Prostate gland (tissue), 2 donors: ENCODE data around the gene RTN4RL1. TPM values are rescaled to one million over a fixed set of nuclear protein-coding genes. Genes with fewer than 3 reads are reported as not detected.
A peak's percentile ranks its signal among the peaks of the same experiment; 100 is the strongest.

Source experiments
- DNase-seq: peaks from one replicate; pipeline ENCODE4 v3.0.0-alpha.2; 2019; ENCODE audit warnings: low spot score
- H3K27ac ChIP-seq, 2 donors: fragments of 200-600 bp; sonication (generic); 2 replicates each; pipeline ENCODE4 v1.5.1; 2017 to 2019
- H3K27me3 ChIP-seq: fragments of 200-600 bp; sonication (generic); replicated peaks from 2 replicates; pipeline ENCODE4 v1.5.1; 2019; ENCODE audit not compliant: insufficient read depth
- H3K36me3 ChIP-seq, 2 donors: fragments of 200-600 bp; sonication (generic); 1 replicate in 1 of 2; 2 replicates in 1 of 2; pipeline versions ENCODE4 v1.5.1 to v1.8.1; 2017 to 2019
- H3K4me1 ChIP-seq: fragments of 200-600 bp; sonication (generic); replicated peaks from 2 replicates; pipeline ENCODE4 v1.5.1; 2019
- H3K4me3 ChIP-seq, 2 donors: fragments of 200-600 bp; sonication (generic); 2 replicates each; pipeline ENCODE4 v1.5.1; 2017 to 2019
- H3K9me3 ChIP-seq: fragments of 200-600 bp; sonication (generic); 2 replicates; pipeline ENCODE4 v1.5.1; 2017
- CTCF ChIP-seq, 4 experiments: fragments of 200-600 bp in 2 of 4; fragments of 450-650 bp in 2 of 4; sonication (generic) in 2 of 4; IDR thresholded peaks; 1 replicate in 3 of 4; 2 replicates in 1 of 4; pipeline ENCODE4 v1.5.1; 2016 to 2019; ENCODE audit warnings: antibody characterized with exemption in 4 of 4, mild to moderate bottlenecking in 2 of 4, moderate library complexity in 2 of 4
- POLR2A ChIP-seq: fragments of 450-650 bp; IDR thresholded peaks from one replicate; pipeline ENCODE4 v1.6.1; 2016; ENCODE audit warnings: antibody characterized with exemption, mild to moderate bottlenecking
- POLR2AphosphoS5 ChIP-seq: sonication (generic); formaldehyde crosslinking; IDR thresholded peaks from one replicate; pipeline ENCODE4 v1.6.1; 2017; ENCODE audit warnings: antibody characterized with exemption
- WGBS: methylation state at CpG from one replicate; pipeline ENCODE4 v1.1.5; 2018; 5-methylcytosine and 5-hydroxymethylcytosine counted together
- intact Hi-C: fragments of 100-400 bp; cut with DNase I; formaldehyde crosslinking; loops from one replicate; pipeline ENCODE4 v1.14.2; 2022
- total RNA-seq, 2 donors: library from RNA; depleted of rRNA; stranded (reverse); fragments of >200 nt; gene quantifications; one replicate each; pipeline ENCODE4 v1.1.0, GENCODE V29; 2016

Gene RTN4RL1
- total RNA-seq, 2 donors from 2014 or later, result 8.3 to 21.5 TPM

GRCh38 chr17:2020721-2021120 lies 4.4 kb downstream of the RTN4RL1 start:
- Histone ChIP-seq H3K4me3 (no peak overlapping the region), H3K4me1 (no peaks in the 10 kb centered on the region), H3K27me3 (no peaks in the 10 kb centered on the region), H3K27ac (no peak overlapping the region), H3K9me3 (no peaks in the 10 kb centered on the region), H3K36me3 (no peaks in the 10 kb centered on the region)
- WGBS, result 69% methylated on average over 8 of the region's 8 CpGs
- intact Hi-C loops, result no loop called here
- TF ChIP-seq POLR2A (no peak), POLR2AphosphoS5 (no peak), CTCF (IDR thresholded peaks at IDR 0.05) (no peak)
- DNase-seq, result no peak

GRCh38 chr17:2019723-2020122 lies 5.4 kb downstream of the RTN4RL1 start:
- Histone ChIP-seq H3K4me1 (no peaks in the 10 kb centered on the region), H3K4me3 (no peak overlapping the region), H3K27me3 (no peaks in the 10 kb centered on the region), H3K9me3 (no peaks in the 10 kb centered on the region), H3K27ac (no peak overlapping the region), H3K36me3 (no peaks in the 10 kb centered on the region)
- intact Hi-C loops, result no loop called here
- no peak for DNase-seq
- WGBS, result 88% methylated on average over 8 of the region's 8 CpGs
- TF ChIP-seq POLR2A (no peak), CTCF (IDR thresholded peaks at IDR 0.05) (no peak), POLR2AphosphoS5 (no peak)

- TF ChIP-seq CTCF (IDR thresholded peaks at IDR 0.05) (no peak), POLR2A (no peak), POLR2AphosphoS5 (peak; percentile 46)
- Histone ChIP-seq H3K9me3 (no peaks in the 10 kb centered on the region), H3K4me1 (no peaks in the 10 kb centered on the region), H3K36me3 (no peaks in the 10 kb centered on the region), H3K4me3 (no peak overlapping the region), H3K27me3 (no peaks in the 10 kb centered on the region), H3K27ac (no peak overlapping the region)
- peak; percentile 54 for DNase-seq
- intact Hi-C loops, result no loop called here
- WGBS, result 76% methylated on average over 24 of the region's 24 CpGs
These were observed 6.2 kb downstream of the RTN4RL1 start for GRCh38 chr17:2018716-2019510.

- Histone ChIP-seq H3K27ac (no peak overlapping the region), H3K4me3 (no peak overlapping the region), H3K36me3 (no peaks in the 10 kb centered on the region), H3K4me1 (no peaks in the 10 kb centered on the region), H3K27me3 (no peaks in the 10 kb centered on the region), H3K9me3 (no peaks in the 10 kb centered on the region)
- no peak for TF ChIP-seq POLR2A
- TF ChIP-seq POLR2AphosphoS5, result no peak
- TF ChIP-seq CTCF (IDR thresholded peaks at IDR 0.05), result no peak
- no peak for DNase-seq
- intact Hi-C loops, result no loop called here
- WGBS, result 85% methylated on average over 19 of the region's 19 CpGs
These were observed 7.7 kb downstream of the RTN4RL1 start for GRCh38 chr17:2017274-2017941.
